OCI-LY7 (cell line): ENCODE measurements around the gene DLAT. TPM values are rescaled to one million over a fixed set of nuclear protein-coding genes. Genes with fewer than 3 reads are reported as not detected.

ENCODE experiments used
- BruUV-seq: library from RNA; stranded (reverse); fragments of 400-500 nt; replicated peaks from 2 replicates; lab custom pipeline; 2021; lab: Mats Ljungman, UMichigan
- CTCF ChIA-PET: fragments of 300-600 bp; sonication (Branson Sonifier 250); formaldehyde crosslinking; loops from one replicate; lab custom pipeline; 2022; ENCODE audit warnings: antibody characterized with exemption; ENCODE audit not compliant: unreplicated experiment; lab: Charles Lee
- POLR2A ChIA-PET: fragments of 300-600 bp; sonication (Branson Sonifier 250); formaldehyde crosslinking; loops from one replicate; lab custom pipeline; 2022; ENCODE audit warnings: antibody characterized with exemption; lab: Charles Lee
- DNase-seq: peaks from one replicate; pipeline ENCODE4 v3.0.0-alpha.2; 2015; ENCODE audit warnings: low spot score
- H2AFZ ChIP-seq: fragments of 200-600 bp; sonication (generic), shearing (Covaris generic); 2 replicates; pipeline ENCODE4 v1.6.1; 2014; ENCODE audit warnings: mild to moderate bottlenecking, antibody characterized with exemption, low read length, moderate library complexity
- H3K27ac ChIP-seq: fragments of 200-600 bp; sonication (generic); 2 replicates; pipeline ENCODE4 v1.5.1; 2014; ENCODE audit warnings: mixed run types, low read depth, mild to moderate bottlenecking, moderate library complexity, low read length, inconsistent platforms; ENCODE audit not compliant: poor library complexity, severe bottlenecking
- H3K36me3 ChIP-seq: fragments of 200-600 bp; sonication (generic); 2 replicates; pipeline ENCODE4 v1.6.1; 2014; ENCODE audit warnings: mild to moderate bottlenecking, antibody characterized with exemption, low read length, moderate library complexity, mixed read lengths; ENCODE audit not compliant: insufficient read depth
- H3K4me1 ChIP-seq: fragments of 200-600 bp; sonication (generic); 2 replicates; pipeline ENCODE4 v1.5.1; 2014; ENCODE audit warnings: mild to moderate bottlenecking, low read length; ENCODE audit not compliant: insufficient read depth, poor library complexity, severe bottlenecking
- H3K4me2 ChIP-seq: fragments of 200-600 bp; sonication (generic); 2 replicates; pipeline ENCODE4 v1.6.1; 2014; ENCODE audit warnings: mild to moderate bottlenecking, low read length
- H3K4me3 ChIP-seq: fragments of 200-600 bp; sonication (generic); 2 replicates; pipeline ENCODE4 v1.5.1; 2014; ENCODE audit warnings: mild to moderate bottlenecking, low read depth, low read length; ENCODE audit not compliant: poor library complexity, severe bottlenecking
- H3K79me2 ChIP-seq: fragments of 200-600 bp; sonication (generic); 2 replicates; pipeline ENCODE4 v1.6.1; 2016; ENCODE audit warnings: low read depth, mild to moderate bottlenecking, low read length, moderate library complexity, mixed read lengths; ENCODE audit not compliant: insufficient read depth
- H3K9me2 ChIP-seq: fragments of 200-600 bp; sonication (generic); 2 replicates; pipeline ENCODE4 v1.6.1; 2016; ENCODE audit warnings: mild to moderate bottlenecking, low read length, mixed read lengths; ENCODE audit not compliant: insufficient read depth
- H3K9me3 ChIP-seq: fragments of 200-600 bp; sonication (generic); 2 replicates; pipeline ENCODE4 v1.6.1; 2014; ENCODE audit warnings: mild to moderate bottlenecking, mixed run types, low read length, mixed read lengths
- H4K20me1 ChIP-seq: fragments of 200-600 bp; sonication (generic); 2 replicates; pipeline ENCODE4 v1.6.1; 2014; ENCODE audit warnings: mild to moderate bottlenecking, antibody characterized with exemption, low read length, moderate library complexity, mixed read lengths; ENCODE audit not compliant: insufficient read depth
- EZH2phosphoT487 ChIP-seq: fragments of 200-600 bp; sonication (generic); IDR thresholded peaks from 2 replicates; pipeline ENCODE4 v1.6.1; 2018; ENCODE audit warnings: low read depth, borderline replicate concordance, mild to moderate bottlenecking, mixed run types, antibody characterized with exemption, low read length, moderate library complexity, mixed read lengths
- intact Hi-C: fragments of 100-400 bp; cut with micrococcal nuclease; formaldehyde crosslinking; loops from one replicate; pipeline ENCODE4 v1.10.0; 2022; ENCODE audit not compliant: unreplicated experiment
- total RNA-seq, 2 experiments: library from RNA; depleted of rRNA in 1 of 2; stranded (reverse); fragments of >200 nt in 1 of 2; shearing (Covaris generic) in 1 of 2; gene quantifications; 2 replicates each; pipeline ENCODE4 v1.2.3, GENCODE V29; 2014 to 2022
- TF ChIP-seq, protein P1 (sequence below): fragments of 200-600 bp; sonication (generic); conservative IDR thresholded peaks from 2 replicates; pipeline ENCODE4 v1.5.1; 2014; ENCODE audit warnings: mild to moderate bottlenecking, antibody characterized with exemption, low read length, moderate library complexity, mixed read lengths

Gene DLAT
- total RNA-seq, 2 experiments from 2014 or later = 42.0 to 54.1 TPM

DNA sequence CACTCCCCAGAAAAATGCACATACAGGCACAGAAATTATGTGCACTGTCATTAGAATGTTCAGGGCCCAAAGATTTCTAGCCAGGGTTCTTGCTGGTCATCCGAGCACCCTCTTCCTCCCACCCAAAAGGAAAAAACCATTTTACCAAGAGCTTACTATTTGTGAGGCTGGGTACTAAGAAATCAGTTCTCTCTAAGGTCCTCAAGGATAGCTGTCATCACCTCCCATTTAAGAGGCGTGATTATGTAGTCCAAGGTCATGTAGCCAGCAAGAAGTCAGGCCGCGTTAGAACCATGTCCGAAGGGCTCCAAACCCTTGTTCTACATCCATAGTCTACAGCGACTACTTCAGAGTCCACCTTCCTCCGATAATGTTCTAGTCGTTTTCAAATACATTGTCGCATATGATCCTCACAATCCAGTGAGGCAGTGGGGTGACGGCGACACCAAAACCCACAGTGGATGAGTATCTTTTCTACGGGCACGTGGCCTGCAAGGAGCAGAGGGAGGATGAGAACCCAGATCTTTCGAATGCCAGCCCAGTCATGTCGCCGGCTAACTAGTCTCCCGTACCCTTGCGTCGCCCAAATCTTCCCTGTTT is 60.7 kb downstream of the DLAT start:
- POLR2A ChIA-PET = interaction anchor here (0.6 to 1.7 kb wide), 10 partner anchors 9 to 214 kb away, joined by 3 to 11 read pairs (median 4); partner anchors contain the start of gene ALG9
- no peak for TF ChIP-seq EZH2phosphoT487
- TF ChIP-seq, protein P1, sequence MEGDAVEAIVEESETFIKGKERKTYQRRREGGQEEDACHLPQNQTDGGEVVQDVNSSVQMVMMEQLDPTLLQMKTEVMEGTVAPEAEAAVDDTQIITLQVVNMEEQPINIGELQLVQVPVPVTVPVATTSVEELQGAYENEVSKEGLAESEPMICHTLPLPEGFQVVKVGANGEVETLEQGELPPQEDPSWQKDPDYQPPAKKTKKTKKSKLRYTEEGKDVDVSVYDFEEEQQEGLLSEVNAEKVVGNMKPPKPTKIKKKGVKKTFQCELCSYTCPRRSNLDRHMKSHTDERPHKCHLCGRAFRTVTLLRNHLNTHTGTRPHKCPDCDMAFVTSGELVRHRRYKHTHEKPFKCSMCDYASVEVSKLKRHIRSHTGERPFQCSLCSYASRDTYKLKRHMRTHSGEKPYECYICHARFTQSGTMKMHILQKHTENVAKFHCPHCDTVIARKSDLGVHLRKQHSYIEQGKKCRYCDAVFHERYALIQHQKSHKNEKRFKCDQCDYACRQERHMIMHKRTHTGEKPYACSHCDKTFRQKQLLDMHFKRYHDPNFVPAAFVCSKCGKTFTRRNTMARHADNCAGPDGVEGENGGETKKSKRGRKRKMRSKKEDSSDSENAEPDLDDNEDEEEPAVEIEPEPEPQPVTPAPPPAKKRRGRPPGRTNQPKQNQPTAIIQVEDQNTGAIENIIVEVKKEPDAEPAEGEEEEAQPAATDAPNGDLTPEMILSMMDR = no peak
- Histone ChIP-seq H3K4me1 (peaks cover 24% of the 10 kb centered on the region), H3K9me3 (no peaks in the 10 kb centered on the region), H3K27ac (peak overlapping the region; percentile 42), H3K79me2 (peaks cover 46% of the 10 kb centered on the region), H4K20me1 (no peaks in the 10 kb centered on the region), H3K4me2 (peak overlapping the region; percentile 85), H3K36me3 (peaks cover 74% of the 10 kb centered on the region), H3K4me3 (peak overlapping the region; percentile 89), H3K9me2 (no peaks in the 10 kb centered on the region), H2AFZ (peak overlapping the region; percentile 53)
- intact Hi-C loops = loop anchor here (5.0 kb wide), 2 partner anchors 149 to 209 kb away; partner anchors contain the start of genes CFAP68, DIXDC1 and FDXACB1
- CTCF ChIA-PET = no interaction called here
- peak; percentile 38 for DNase-seq
- TSS peak; percentile 77 for BruUV-seq

DNA sequence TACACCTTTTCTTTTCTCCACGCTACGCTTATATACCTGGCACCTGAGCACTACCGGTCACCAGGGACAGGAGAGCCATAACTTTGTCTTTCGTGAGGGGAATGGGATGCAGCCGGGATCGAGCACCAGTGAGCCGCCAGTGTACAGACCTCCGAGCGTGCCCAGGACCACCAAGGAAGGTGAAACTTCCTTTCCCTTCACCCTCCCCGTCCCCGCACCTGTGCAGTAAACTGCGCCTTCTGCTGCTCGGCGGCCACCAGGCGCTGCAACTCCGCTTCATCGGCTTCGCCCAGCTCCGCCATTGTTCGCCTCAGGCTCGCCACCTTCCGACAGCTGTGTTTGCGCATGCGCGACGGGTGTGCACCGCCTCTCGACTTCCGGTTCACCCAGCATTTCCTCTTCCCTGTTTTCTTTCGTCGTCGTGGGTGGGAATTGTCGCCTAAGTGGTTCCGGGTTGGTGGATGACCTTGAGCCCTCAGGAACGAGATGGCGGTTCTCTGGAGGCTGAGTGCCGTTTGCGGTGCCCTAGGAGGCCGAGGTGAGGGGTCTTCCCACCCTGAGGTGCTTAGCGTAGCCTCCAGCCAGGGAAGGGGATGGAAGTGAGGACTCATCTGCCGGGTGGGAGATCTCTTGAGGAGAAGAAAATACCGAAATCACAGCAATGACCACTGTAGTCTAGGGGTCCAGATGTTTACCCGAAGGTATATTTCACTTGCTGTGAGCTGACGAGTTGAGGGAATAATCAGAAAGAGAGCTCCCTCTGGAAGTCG is 61.4 kb downstream of the DLAT start, which contains the start of the genes SDHD and TIMM8B:
SDHD (plus strand) TSS at position 452 of the 770 bp plus-strand sequence; CDS start at position 487, 35 bp downstream.
TIMM8B (minus strand) TSS at position 335 of the 770 bp plus-strand sequence; CDS start at position 302, 33 bp downstream.
- peaks cover 79% of the 10 kb centered on the region for H3K36me3 ChIP-seq

More for the DNA sequence above, 61.4 kb downstream of the DLAT start, which contains the start of the genes SDHD and TIMM8B:
- H4K20me1 ChIP-seq = no peaks in the 10 kb centered on the region
- H3K9me2 ChIP-seq = no peaks in the 10 kb centered on the region
- peak within 1 kb of the TSS; percentile 89 for H3K4me3 ChIP-seq
- ChIA-PET CTCF (interaction anchor here (0.6 kb wide), 1 partner anchor 155 kb away, joined by 3 read pairs; no protein-coding TSS in a partner anchor), POLR2A (interaction anchor here (0.6 to 1.7 kb wide), 13 partner anchors 9 to 215 kb away, joined by 3 to 11 read pairs (median 4); partner anchors contain the start of gene ALG9)
- BruUV-seq = no TSS peak
- intact Hi-C loops = loop anchor here (5.0 kb wide), 2 partner anchors 149 to 209 kb away; partner anchors contain the start of genes CFAP68, DIXDC1 and FDXACB1
- DNase-seq = peak; percentile 98
- peaks cover 46% of the 10 kb centered on the region for H3K79me2 ChIP-seq
- H3K4me2 ChIP-seq = peak within 1 kb of the TSS; percentile 85
- peak within 1 kb of the TSS; percentile 56 for H3K27ac ChIP-seq
- H3K9me3 ChIP-seq = no peaks in the 10 kb centered on the region
- H2AFZ ChIP-seq = peak within 1 kb of the TSS; percentile 68
- TF ChIP-seq EZH2phosphoT487 = no peak
- TF ChIP-seq, protein P1 = peak; percentile 33; the same call in 1 of the 2 replicates
- H3K4me1 ChIP-seq = peaks cover 24% of the 10 kb centered on the region
